ENCODE data around the gene USP8. TPM values are rescaled to one million over a fixed set of nuclear protein-coding genes. Genes with fewer than 3 reads are reported as not detected.

USP8 gene
- total and polyA plus RNA-seq, 2 of the 4 experiments (the other 2 are of a cell fraction), result 25.4 to 52.2 TPM

GRCh38 chr15:50506121-50506520 is 81.9 kb downstream of the USP8 start:
- no peaks in the 10 kb centered on the region for H3K27me3 ChIP-seq (ENCODE audit: control insufficient read depth, insufficient read depth, low read length)
- no peak overlapping the region for H3K9ac ChIP-seq (ENCODE audit: low read depth, low read length)
- dilution Hi-C loops (cut with HindIII; ENCODE audit: low sequenced_read_pairs, unreplicated experiment), result no loop called here
- no peaks in the 10 kb centered on the region for H4K20me1 ChIP-seq (ENCODE audit: insufficient read depth, low read length)
- H2BK15ac ChIP-seq (ENCODE audit: low read depth, low read length), result no peak overlapping the region
- no TSS peak for BruUV-seq (replicated peaks)
- H3K4me3 ChIP-seq (ENCODE audit: insufficient read depth, low read depth, low read length), result no peak overlapping the region
- ATAC-seq (ENCODE audit: low read depth) (no peak), DNase-seq (no peak)
- H2AFZ ChIP-seq (replicated peaks; ENCODE audit: low read length, poor library complexity), result no peak overlapping the region
- H4K91ac ChIP-seq (ENCODE audit: insufficient read depth, low read depth, low read length), result no peak overlapping the region
- H3K36me3 ChIP-seq (ENCODE audit: control insufficient read depth, insufficient read depth, low read length), result peaks cover 7% of the 10 kb centered on the region
- no peak overlapping the region for H4K5ac ChIP-seq (ENCODE audit: low read depth, low read length)
- no peak overlapping the region for H3K14ac ChIP-seq (replicated peaks; ENCODE audit: low read depth, low read length)
- WGBS, 2 experiments (ENCODE audit: extremely low coverage in 2 of 2, insufficient read length in 1 of 2), result 80% methylated on average over 1 of the region's 8 CpGs; no CpG with 5 or more reads in 1 of the 2 experiments
- H3K4me1 ChIP-seq (ENCODE audit: control insufficient read depth, insufficient read depth, low read length), result no peaks in the 10 kb centered on the region
- no peak overlapping the region for H3K4me2 ChIP-seq (ENCODE audit: low read depth, low read length)
- no peaks in the 10 kb centered on the region for H3K9me3 ChIP-seq (ENCODE audit: control insufficient read depth, insufficient read depth, low read length)
- H3K18ac ChIP-seq (ENCODE audit: low read depth, low read length), result no peak overlapping the region
- TF ChIP-seq CHD1 (IDR thresholded peaks at IDR 0.05; ENCODE audit: low read depth, low read length) (no peak), ELK1 (IDR thresholded peaks at IDR 0.05; ENCODE audit: borderline replicate concordance, low read depth, low read length) (no peak), POLR2A (IDR thresholded peaks at IDR 0.05; ENCODE audit: low read depth, low read length) (no peak), BHLHE40 (IDR thresholded peaks at IDR 0.05; ENCODE audit: low read depth, low read length) (no peak), RCOR1 (IDR thresholded peaks at IDR 0.05; ENCODE audit: insufficient replicate concordance, low read length) (no peak), SMC3 (IDR thresholded peaks at IDR 0.05; ENCODE audit: low read depth, low read length) (no peak), RFX5 (IDR thresholded peaks at IDR 0.05; ENCODE audit: low read depth, low read length) (no peak), MXI1 (IDR thresholded peaks at IDR 0.05; ENCODE audit: borderline replicate concordance, low read depth, low read length) (no peak), MAFK (IDR thresholded peaks at IDR 0.05; ENCODE audit: low read depth, low read length) (no peak)
- TF ChIP-seq, protein P1, sequence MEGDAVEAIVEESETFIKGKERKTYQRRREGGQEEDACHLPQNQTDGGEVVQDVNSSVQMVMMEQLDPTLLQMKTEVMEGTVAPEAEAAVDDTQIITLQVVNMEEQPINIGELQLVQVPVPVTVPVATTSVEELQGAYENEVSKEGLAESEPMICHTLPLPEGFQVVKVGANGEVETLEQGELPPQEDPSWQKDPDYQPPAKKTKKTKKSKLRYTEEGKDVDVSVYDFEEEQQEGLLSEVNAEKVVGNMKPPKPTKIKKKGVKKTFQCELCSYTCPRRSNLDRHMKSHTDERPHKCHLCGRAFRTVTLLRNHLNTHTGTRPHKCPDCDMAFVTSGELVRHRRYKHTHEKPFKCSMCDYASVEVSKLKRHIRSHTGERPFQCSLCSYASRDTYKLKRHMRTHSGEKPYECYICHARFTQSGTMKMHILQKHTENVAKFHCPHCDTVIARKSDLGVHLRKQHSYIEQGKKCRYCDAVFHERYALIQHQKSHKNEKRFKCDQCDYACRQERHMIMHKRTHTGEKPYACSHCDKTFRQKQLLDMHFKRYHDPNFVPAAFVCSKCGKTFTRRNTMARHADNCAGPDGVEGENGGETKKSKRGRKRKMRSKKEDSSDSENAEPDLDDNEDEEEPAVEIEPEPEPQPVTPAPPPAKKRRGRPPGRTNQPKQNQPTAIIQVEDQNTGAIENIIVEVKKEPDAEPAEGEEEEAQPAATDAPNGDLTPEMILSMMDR (conservative IDR thresholded peaks at IDR 0.05; ENCODE audit: low read depth, low read length), result no peak
- no peak overlapping the region for H2BK20ac ChIP-seq (ENCODE audit: low read depth, low read length)
- intact Hi-C loops (cut with micrococcal nuclease), result no loop called here
- no peak overlapping the region for H2AK9ac ChIP-seq (replicated peaks; ENCODE audit: low read depth, low read length, poor library complexity)
- H2AK5ac ChIP-seq (ENCODE audit: low read depth, low read length), result no peak overlapping the region
- H3K23ac ChIP-seq (ENCODE audit: low read depth, low read length), result no peak overlapping the region
- H3K79me1 ChIP-seq (ENCODE audit: low read depth in 1 of 2, low read length in 2 of 2), result no peaks in the 10 kb centered on the region; a peak in 1 of 4 replicates
- no peak overlapping the region for H4K8ac ChIP-seq (ENCODE audit: low read depth in 2 of 2, low read length in 2 of 2)
- CTCF ChIA-PET, result no interaction called here
- in situ Hi-C loops (cut with MboI; ENCODE audit: low sequenced_read_pairs), result no loop called here
- H3K9me1 ChIP-seq (ENCODE audit: insufficient read depth, low read length), result no peaks in the 10 kb centered on the region
- H3K27ac ChIP-seq (ENCODE audit: insufficient read depth, low read length), result no peak overlapping the region
- POLR2A ChIA-PET (ENCODE audit: unreplicated experiment), result no interaction called here
- H2BK5ac ChIP-seq (ENCODE audit: low read depth, low read length, poor library complexity, severe bottlenecking), result no peak overlapping the region
- no peak overlapping the region for H3K4ac ChIP-seq (ENCODE audit: low read depth, low read length)
- H3K56ac ChIP-seq (ENCODE audit: extremely low read depth, insufficient read depth, low read length), result no peak overlapping the region
- no peak overlapping the region for H2BK120ac ChIP-seq (ENCODE audit: low read depth, low read length)
